ENCODE measurements around the gene GPI.
"Not testable (repeated sequence)": the region's sequence is repeated elsewhere in the genome, so short reads cannot be mapped to it uniquely, and the experiment has no call there.

GPI gene

GRCh38 chr19:34373601-34374288 is 8.7 kb downstream of the GPI start:
- H3K4me3 ChIP-seq (ENCODE audit: low read length) = no peak overlapping the region
- H3K9me3 ChIP-seq (ENCODE audit: control insufficient read depth, low read length) = no peaks in the 10 kb centered on the region
- no peaks in the 10 kb centered on the region for H3K4me1 ChIP-seq (ENCODE audit: control insufficient read depth, insufficient read depth, low read length)
- H3K27me3 ChIP-seq (ENCODE audit: control insufficient read depth, insufficient read depth, low read length) = no peaks in the 10 kb centered on the region
- H3K36me3 ChIP-seq (ENCODE audit: control insufficient read depth, insufficient read depth, low read length) = peaks cover 25% of the 10 kb centered on the region
- no peak overlapping the region for H3K9ac ChIP-seq (ENCODE audit: low read length)

- H3K9ac ChIP-seq (ENCODE audit: low read length) = no peak overlapping the region
- no peaks in the 10 kb centered on the region for H3K9me3 ChIP-seq (ENCODE audit: control insufficient read depth, low read length)
- H3K4me3 ChIP-seq (ENCODE audit: low read length) = no peak overlapping the region
- H3K27me3 ChIP-seq (ENCODE audit: control insufficient read depth, insufficient read depth, low read length) = no peaks in the 10 kb centered on the region
- H3K36me3 ChIP-seq (ENCODE audit: control insufficient read depth, insufficient read depth, low read length) = peaks cover 39% of the 10 kb centered on the region
- no peaks in the 10 kb centered on the region for H3K4me1 ChIP-seq (ENCODE audit: control insufficient read depth, insufficient read depth, low read length)
Measured at GRCh38 chr19:34375598-34375997, 10.6 kb downstream of the GPI start.

DNA sequence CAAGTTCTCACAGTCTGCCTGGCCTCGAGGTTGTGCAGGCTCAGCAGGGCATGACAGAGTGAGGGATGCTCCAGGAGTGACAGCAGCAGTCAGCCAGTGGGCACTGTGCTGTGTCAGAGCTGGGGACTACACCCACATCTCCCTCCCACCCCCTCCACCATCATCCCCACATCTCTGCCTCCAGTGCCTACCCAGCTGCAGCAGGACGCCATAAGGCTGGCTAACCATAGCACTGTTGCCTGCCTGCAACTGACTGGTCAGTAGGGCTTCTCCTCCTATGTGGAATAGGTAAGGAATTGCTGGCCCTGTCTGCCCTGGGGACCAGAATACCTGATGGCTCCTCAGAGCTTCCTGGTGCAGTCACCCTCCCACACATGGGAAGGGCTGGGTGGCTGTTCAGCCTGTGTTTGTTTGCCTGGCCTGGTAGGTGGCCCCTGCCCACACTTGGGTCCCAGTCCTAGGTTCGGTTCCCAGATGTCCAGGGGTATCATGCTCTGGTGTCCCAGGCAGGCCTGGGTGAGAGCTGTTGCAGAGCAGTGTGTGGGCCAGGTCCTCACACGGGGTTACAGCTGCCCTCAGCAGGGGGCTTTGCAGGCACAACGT is 15.7 kb downstream of the GPI start:
- no peak overlapping the region for H3K9ac ChIP-seq (ENCODE audit: low read length)
- peaks cover 49% of the 10 kb centered on the region for H3K36me3 ChIP-seq (ENCODE audit: control insufficient read depth, insufficient read depth, low read length)
- peaks cover 6% of the 10 kb centered on the region for H3K4me1 ChIP-seq (ENCODE audit: control insufficient read depth, insufficient read depth, low read length)
- H3K27me3 ChIP-seq (ENCODE audit: control insufficient read depth, insufficient read depth, low read length) = no peaks in the 10 kb centered on the region
- H3K9me3 ChIP-seq (ENCODE audit: control insufficient read depth, low read length) = no peaks in the 10 kb centered on the region
- H3K4me3 ChIP-seq (ENCODE audit: low read length) = no peak overlapping the region

- Histone ChIP-seq H3K27me3 (ENCODE audit: control insufficient read depth, insufficient read depth, low read length) (no peaks in the 10 kb centered on the region), H3K9ac (ENCODE audit: low read length) (no peak overlapping the region), H3K9me3 (ENCODE audit: control insufficient read depth, low read length) (no peaks in the 10 kb centered on the region), H3K4me1 (ENCODE audit: control insufficient read depth, insufficient read depth, low read length) (peaks cover 14% of the 10 kb centered on the region), H3K36me3 (ENCODE audit: control insufficient read depth, insufficient read depth, low read length) (peaks cover 48% of the 10 kb centered on the region), H3K4me3 (ENCODE audit: low read length) (no peak overlapping the region)
Measured at GRCh38 chr19:34381399-34382251, 16.6 kb downstream of the GPI start.

GRCh38 chr19:34382471-34382870 is 17.5 kb downstream of the GPI start:
- Histone ChIP-seq H3K36me3 (ENCODE audit: control insufficient read depth, insufficient read depth, low read length) (peaks cover 47% of the 10 kb centered on the region), H3K9me3 (ENCODE audit: control insufficient read depth, low read length) (no peaks in the 10 kb centered on the region), H3K9ac (ENCODE audit: low read length) (no peak overlapping the region), H3K4me3 (ENCODE audit: low read length) (no peak overlapping the region), H3K4me1 (ENCODE audit: control insufficient read depth, insufficient read depth, low read length) (peaks cover 14% of the 10 kb centered on the region), H3K27me3 (ENCODE audit: control insufficient read depth, insufficient read depth, low read length) (no peaks in the 10 kb centered on the region)

DNA sequence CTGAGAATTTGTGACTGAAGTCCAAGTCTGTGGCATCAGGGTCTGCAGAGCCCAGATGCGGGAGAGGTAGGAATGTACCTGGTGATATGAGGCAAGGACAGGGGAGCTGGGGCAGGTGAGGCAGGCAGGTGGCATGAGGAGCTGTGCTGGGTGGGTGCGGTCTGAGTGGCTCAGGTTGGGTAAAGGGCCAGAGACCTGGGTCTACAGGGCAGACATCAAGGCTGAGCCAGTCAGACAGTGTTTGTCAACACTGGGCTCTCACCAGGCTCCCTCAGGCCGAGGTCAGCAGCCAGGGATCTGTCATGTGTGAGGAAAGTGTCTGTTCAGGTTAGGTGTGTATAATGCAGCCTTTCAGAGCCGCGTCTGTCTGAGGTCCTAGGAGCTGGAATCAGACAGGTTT is 18.6 kb downstream of the GPI start:
- Histone ChIP-seq H3K9me3 (ENCODE audit: control insufficient read depth, low read length) (no peaks in the 10 kb centered on the region), H3K9ac (ENCODE audit: low read length) (no peak overlapping the region), H3K4me3 (ENCODE audit: low read length) (no peak overlapping the region), H3K4me1 (ENCODE audit: control insufficient read depth, insufficient read depth, low read length) (peaks cover 14% of the 10 kb centered on the region), H3K36me3 (ENCODE audit: control insufficient read depth, insufficient read depth, low read length) (peaks cover 39% of the 10 kb centered on the region), H3K27me3 (ENCODE audit: control insufficient read depth, insufficient read depth, low read length) (no peaks in the 10 kb centered on the region)

DNA sequence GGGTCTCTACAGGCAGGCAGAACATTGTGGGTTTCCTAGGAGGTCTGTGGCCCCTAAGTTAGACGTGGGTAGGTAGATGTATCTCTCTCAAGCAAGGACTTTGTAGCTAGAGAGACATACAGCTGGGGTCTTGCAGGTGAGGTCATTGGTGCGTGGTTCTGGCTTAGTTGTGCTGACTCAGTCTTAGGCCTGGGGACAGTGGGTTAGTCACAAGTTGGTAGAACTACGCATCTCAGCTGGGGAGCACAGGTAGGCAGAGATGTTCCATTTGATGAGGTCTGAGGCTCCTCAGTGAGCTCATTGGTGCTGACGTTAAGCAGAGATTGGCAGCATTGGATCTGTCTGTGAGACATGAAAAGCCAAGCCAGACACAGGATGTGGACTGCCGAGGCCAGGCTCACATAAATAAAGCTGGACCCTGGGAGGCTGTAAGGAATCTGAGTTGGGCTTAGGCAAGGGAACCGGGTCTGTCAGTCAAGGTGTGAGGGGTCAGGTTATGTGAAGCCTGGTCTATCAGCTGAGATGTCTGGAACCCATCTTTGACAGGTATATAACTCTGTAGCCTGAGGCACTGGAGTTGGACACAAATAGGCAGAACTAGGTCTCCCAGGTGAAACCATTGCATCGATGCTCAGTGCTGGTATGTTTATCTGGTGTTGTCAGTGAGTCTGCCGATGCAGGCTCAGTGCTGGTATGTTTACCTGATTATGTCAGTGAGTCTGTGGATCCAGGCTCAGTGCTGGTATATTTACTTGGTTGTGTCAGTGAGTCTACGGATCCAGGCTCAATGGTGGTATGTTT is 21.8 kb downstream of the GPI start:
- H3K27me3 ChIP-seq (ENCODE audit: control insufficient read depth, insufficient read depth, low read length) = no peaks in the 10 kb centered on the region
- H3K9ac ChIP-seq (ENCODE audit: low read length) = no peak overlapping the region
- peaks cover 17% of the 10 kb centered on the region for H3K36me3 ChIP-seq (ENCODE audit: control insufficient read depth, insufficient read depth, low read length)
- no peaks in the 10 kb centered on the region for H3K9me3 ChIP-seq (ENCODE audit: control insufficient read depth, low read length)
- H3K4me1 ChIP-seq (ENCODE audit: control insufficient read depth, insufficient read depth, low read length) = peaks cover 14% of the 10 kb centered on the region
- no peak overlapping the region for H3K4me3 ChIP-seq (ENCODE audit: low read length)

- no peaks in the 10 kb centered on the region for H3K9me3 ChIP-seq (ENCODE audit: control insufficient read depth, low read length)
- H3K9ac ChIP-seq (ENCODE audit: low read length) = no peak overlapping the region
- H3K27me3 ChIP-seq (ENCODE audit: control insufficient read depth, insufficient read depth, low read length) = no peaks in the 10 kb centered on the region
- peaks cover 11% of the 10 kb centered on the region for H3K36me3 ChIP-seq (ENCODE audit: control insufficient read depth, insufficient read depth, low read length)
- no peak overlapping the region for H3K4me3 ChIP-seq (ENCODE audit: low read length)
- peaks cover 14% of the 10 kb centered on the region for H3K4me1 ChIP-seq (ENCODE audit: control insufficient read depth, insufficient read depth, low read length)
Measured at GRCh38 chr19:34387446-34387810, 22.4 kb downstream of the GPI start.

DNA sequence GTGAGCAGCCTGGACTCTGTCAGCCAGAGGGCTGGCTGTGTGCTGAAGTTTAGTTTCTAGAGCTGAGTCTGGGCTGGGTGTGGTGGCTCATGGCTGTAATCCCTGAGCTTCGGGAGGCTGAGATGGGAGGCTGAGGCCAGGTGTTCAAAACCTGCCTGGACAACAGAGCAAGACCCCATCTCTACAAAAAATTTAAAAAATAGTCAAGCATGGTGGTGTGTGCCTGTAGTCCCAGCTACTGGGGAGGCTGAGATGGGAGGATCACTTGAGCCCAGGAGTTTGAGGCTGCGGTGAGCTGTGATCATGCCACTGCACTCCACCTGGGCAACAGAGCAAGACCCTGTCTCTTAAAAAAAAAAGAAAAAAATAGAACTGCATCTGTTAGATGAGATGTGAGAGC is 23.7 kb downstream of the GPI start:
- peaks cover 14% of the 10 kb centered on the region for H3K4me1 ChIP-seq (ENCODE audit: control insufficient read depth, insufficient read depth, low read length)
- not testable (repeated sequence) for H3K27me3 ChIP-seq (ENCODE audit: control insufficient read depth, insufficient read depth, low read length); H3K9ac ChIP-seq (ENCODE audit: low read length); H3K4me3 ChIP-seq (ENCODE audit: low read length); H3K9me3 ChIP-seq (ENCODE audit: control insufficient read depth, low read length); H3K36me3 ChIP-seq (ENCODE audit: control insufficient read depth, insufficient read depth, low read length)

GRCh38 chr19:34391813-34392212 is 26.8 kb downstream of the GPI start:
- Histone ChIP-seq H3K4me3 (ENCODE audit: low read length) (no peak overlapping the region), H3K9me3 (ENCODE audit: control insufficient read depth, low read length) (no peaks in the 10 kb centered on the region), H3K9ac (ENCODE audit: low read length) (no peak overlapping the region), H3K4me1 (ENCODE audit: control insufficient read depth, insufficient read depth, low read length) (no peaks in the 10 kb centered on the region), H3K36me3 (ENCODE audit: control insufficient read depth, insufficient read depth, low read length) (peaks cover 11% of the 10 kb centered on the region), H3K27me3 (ENCODE audit: control insufficient read depth, insufficient read depth, low read length) (no peaks in the 10 kb centered on the region)

DNA sequence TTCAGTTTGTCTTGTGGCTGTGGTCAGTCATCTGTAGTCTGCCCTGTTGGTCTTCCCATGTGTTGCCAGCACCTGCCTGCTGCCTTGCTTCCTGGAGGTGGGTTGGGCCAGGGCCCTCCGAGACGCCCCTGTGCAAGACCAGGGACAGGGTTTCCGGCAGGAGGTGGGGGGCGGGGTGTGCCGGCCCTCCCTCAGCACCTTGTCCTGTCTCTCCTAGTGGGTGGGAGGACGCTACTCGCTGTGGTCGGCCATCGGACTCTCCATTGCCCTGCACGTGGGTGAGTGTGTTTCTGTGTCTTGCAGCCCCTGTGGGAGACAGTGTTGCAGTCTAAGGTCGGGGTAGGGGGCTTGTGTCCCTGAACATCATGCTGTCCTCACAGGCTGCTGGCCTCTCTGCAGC is 28.0 kb downstream of the GPI start:
- Histone ChIP-seq H3K9me3 (ENCODE audit: control insufficient read depth, low read length) (no peaks in the 10 kb centered on the region), H3K9ac (ENCODE audit: low read length) (no peak overlapping the region), H3K36me3 (ENCODE audit: control insufficient read depth, insufficient read depth, low read length) (peaks cover 11% of the 10 kb centered on the region), H3K4me3 (ENCODE audit: low read length) (no peak overlapping the region), H3K27me3 (ENCODE audit: control insufficient read depth, insufficient read depth, low read length) (no peaks in the 10 kb centered on the region), H3K4me1 (ENCODE audit: control insufficient read depth, insufficient read depth, low read length) (no peaks in the 10 kb centered on the region)

GRCh38 chr19:34393629-34394028 is 28.6 kb downstream of the GPI start:
- H3K36me3 ChIP-seq (ENCODE audit: control insufficient read depth, insufficient read depth, low read length) = peaks cover 11% of the 10 kb centered on the region
- no peaks in the 10 kb centered on the region for H3K4me1 ChIP-seq (ENCODE audit: control insufficient read depth, insufficient read depth, low read length)
- H3K27me3 ChIP-seq (ENCODE audit: control insufficient read depth, insufficient read depth, low read length) = no peaks in the 10 kb centered on the region
- no peaks in the 10 kb centered on the region for H3K9me3 ChIP-seq (ENCODE audit: control insufficient read depth, low read length)
- no peak overlapping the region for H3K4me3 ChIP-seq (ENCODE audit: low read length)
- H3K9ac ChIP-seq (ENCODE audit: low read length) = no peak overlapping the region
